GM12873 (cell line): Measurements from ENCODE around the gene RNF152.

Experiments used
- CTCF ChIP-seq: IDR thresholded peaks from 2 replicates; pipeline ENCODE4 v1.5.1; 2012; ENCODE audit warnings: low read depth, mild to moderate bottlenecking, moderate library complexity, low read length, control low read depth; ENCODE audit not compliant: insufficient read depth; ENCODE audit errors: missing control alignments

RNF152 gene

GRCh38 chr18:61893971-61894750, 1.4 kb upstream of the RNF152 start:
- no peak for TF ChIP-seq CTCF

- TF ChIP-seq CTCF = no peak
Observed at GRCh38 chr18:61893309-61893970, 633 bp upstream of the RNF152 start.

DNA sequence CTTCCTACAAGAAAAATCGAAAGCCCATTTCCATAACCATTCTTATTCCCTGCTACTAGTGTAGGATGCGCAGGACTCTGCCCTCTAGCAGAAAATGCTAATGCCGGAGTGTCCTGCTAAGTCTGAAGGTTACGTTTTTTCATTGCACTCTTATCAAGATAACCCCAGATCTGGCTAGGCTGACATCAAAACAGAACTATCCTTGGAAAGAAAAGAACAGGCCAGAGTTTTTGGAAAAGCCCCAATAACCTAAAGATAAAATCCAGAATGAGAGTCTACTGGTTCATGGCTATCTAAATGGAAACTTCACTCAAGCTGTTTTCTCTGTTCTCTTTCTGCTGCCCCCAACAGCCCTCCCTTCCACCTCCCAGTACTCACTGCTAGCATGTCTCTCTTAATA, 913 bp downstream of the RNF152 start:
- TF ChIP-seq CTCF = no peak

DNA sequence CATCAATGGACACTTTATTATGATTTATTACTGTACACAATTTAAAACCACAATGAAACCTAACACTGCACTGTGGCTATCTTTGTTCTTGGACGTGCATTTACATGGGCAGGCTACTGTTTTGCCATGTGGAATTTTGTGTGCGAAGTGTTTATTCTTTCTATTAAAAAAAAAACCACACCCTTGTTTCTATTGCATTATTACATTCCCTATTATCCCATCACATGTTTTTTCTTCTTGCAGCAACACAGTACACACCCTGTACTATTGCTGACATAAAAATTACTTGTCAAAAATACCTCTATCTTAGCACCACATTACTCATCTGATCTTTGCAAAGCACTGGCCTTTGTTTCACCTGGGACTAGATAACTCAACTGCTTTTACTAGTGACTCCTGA, 1.5 kb downstream of the RNF152 start:
- TF ChIP-seq CTCF = no peak

DNA sequence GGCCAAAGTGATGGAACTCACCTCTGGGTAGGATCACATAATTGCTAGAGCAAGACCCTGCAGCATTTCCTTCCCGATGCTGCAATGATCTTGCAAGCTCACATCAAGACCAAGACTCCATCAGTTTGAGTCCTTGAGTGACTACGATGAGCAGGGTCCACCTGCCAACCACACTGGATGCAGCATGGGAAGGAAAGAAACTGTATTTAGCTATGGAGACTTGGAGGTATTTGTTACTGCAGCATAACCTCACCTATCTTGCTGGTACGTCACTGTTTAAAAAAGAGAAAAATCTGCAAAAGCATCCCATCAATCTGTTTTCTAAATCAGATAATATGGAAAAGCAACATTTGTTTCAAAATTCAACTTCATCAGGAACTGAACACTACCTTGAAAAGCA, 2.5 kb downstream of the RNF152 start:
- TF ChIP-seq CTCF = no peak

- no peak for TF ChIP-seq CTCF
Observed at GRCh38 chr18:61889541-61889940, 3.3 kb downstream of the RNF152 start.

DNA sequence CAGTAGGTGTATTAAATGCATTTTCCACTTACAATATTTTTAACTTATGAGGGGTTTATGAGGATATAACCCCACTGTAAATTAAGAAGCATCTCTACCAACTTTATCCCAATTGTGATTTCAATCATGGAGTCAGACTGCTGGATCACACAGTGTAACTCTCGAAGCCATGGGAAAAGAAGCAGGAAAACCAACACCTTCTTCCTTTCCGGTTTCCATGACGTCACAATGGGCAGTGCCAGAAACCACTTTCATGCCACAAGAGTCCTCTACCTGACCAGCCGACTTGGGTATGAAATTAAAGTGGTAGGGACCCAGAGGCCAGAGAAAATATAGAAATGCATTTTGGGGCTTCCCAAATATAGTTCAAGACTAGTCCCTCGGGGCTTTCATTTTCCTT, 4.2 kb downstream of the RNF152 start:
- no peak for TF ChIP-seq CTCF
